Gastrocnemius medialis (tissue), 4 donors: ENCODE measurements around the gene TTLL12.

Experiments
- CTCF ChIP-seq, 5 experiments: fragments of 450-650 bp in 3 of 5; fragments of 200-600 bp in 2 of 5; sonication (generic) in 2 of 5; IDR thresholded peaks in 4 of 5; conservative IDR thresholded peaks in 1 of 5; 1 replicate in 4 of 5; 2 replicates in 1 of 5; pipeline ENCODE4 v1.5.1; 2016 to 2019; ENCODE audit warnings: antibody characterized with exemption in 5 of 5, mild to moderate bottlenecking in 3 of 5, moderate library complexity in 3 of 5
- POLR2A ChIP-seq, 2 donors: fragments of 450-650 bp; IDR thresholded peaks; one replicate each; pipeline ENCODE4 v1.6.1; 2017; ENCODE audit warnings: antibody characterized with exemption in 2 of 2, mild to moderate bottlenecking in 2 of 2, moderate library complexity in 2 of 2

DNA sequence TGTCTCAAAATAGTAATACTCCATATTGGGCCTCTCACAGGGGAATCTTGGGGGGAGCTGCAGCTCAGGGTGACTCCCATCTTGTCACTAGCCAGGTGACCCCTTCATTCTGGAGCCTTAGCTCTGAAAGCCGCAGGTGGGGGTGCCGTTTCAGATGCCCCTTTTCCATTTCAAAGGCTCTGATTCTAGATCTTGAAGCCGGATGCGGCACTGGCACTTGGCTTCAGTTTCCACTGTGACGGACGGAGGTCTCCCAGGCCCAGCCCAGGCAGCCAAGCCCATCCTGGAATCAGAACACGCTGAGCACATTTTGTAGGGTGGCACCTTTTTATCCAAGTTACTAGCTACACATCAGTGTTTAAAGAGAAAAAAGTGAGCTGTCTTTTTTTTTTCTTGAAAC, 70.0 kb downstream of the TTLL12 start:
- TF ChIP-seq POLR2A (IDR thresholded peaks at IDR 0.05) = no peak
- no peak for TF ChIP-seq CTCF (IDR thresholded peaks at IDR 0.05 in 4 of 5, conservative IDR thresholded peaks at IDR 0.05 in 1 of 5)
